Measurements from ENCODE around the gene DUSP23.

Gene DUSP23

GRCh38 chr1:159780583-159781582, at the start of gene DUSP23:
TSS of gene DUSP23 (plus strand) at chr1:159780962. CDS start at chr1:159781101, 139 bp downstream.
- Mint-ChIP-seq H3K36me3 (no peaks in the 10 kb centered on the region), H3K27ac (peak within 1 kb of the TSS; percentile 65), H3K9me3 (no peaks in the 10 kb centered on the region), H3K4me3 (peak within 1 kb of the TSS; percentile 85), H3K4me1 (peaks cover 16% of the 10 kb centered on the region), H3K27me3 (no peaks in the 10 kb centered on the region)
- DNase-seq (ENCODE audit: low spot score in 2 of 2) (peak; percentile 88 to 95), ATAC-seq (ENCODE audit: low read depth) (peak; percentile 95)

GRCh38 chr1:159737238-159737916, 43.4 kb upstream of the DUSP23 start:
- Mint-ChIP-seq H3K36me3 (no peaks in the 10 kb centered on the region), H3K27me3 (peaks cover 3% of the 10 kb centered on the region), H3K4me3 (no peak overlapping the region), H3K9me3 (peaks cover 2% of the 10 kb centered on the region), H3K27ac (no peak overlapping the region), H3K4me1 (no peaks in the 10 kb centered on the region)
- DNase-seq (ENCODE audit: low spot score in 2 of 2) (no peak), ATAC-seq (ENCODE audit: low read depth) (no peak)

GRCh38 chr1:159743651-159744410, 36.9 kb upstream of the DUSP23 start:
- Mint-ChIP-seq H3K27ac (no peak overlapping the region), H3K9me3 (peaks cover 2% of the 10 kb centered on the region), H3K36me3 (no peaks in the 10 kb centered on the region), H3K4me3 (no peak overlapping the region), H3K27me3 (peaks cover 10% of the 10 kb centered on the region), H3K4me1 (no peaks in the 10 kb centered on the region)
- ATAC-seq (ENCODE audit: low read depth) (no peak), DNase-seq (ENCODE audit: low spot score in 2 of 2) (no peak)

- Mint-ChIP-seq H3K4me3 (no peak overlapping the region), H3K9me3 (no peaks in the 10 kb centered on the region), H3K27me3 (peaks cover 13% of the 10 kb centered on the region), H3K27ac (no peak overlapping the region), H3K4me1 (no peaks in the 10 kb centered on the region), H3K36me3 (no peaks in the 10 kb centered on the region)
- ATAC-seq (ENCODE audit: low read depth) (no peak), DNase-seq (ENCODE audit: low spot score in 2 of 2) (no peak)
These were observed 34.1 kb upstream of the DUSP23 start for GRCh38 chr1:159746666-159747065.

GRCh38 chr1:159748370-159748769, 32.4 kb upstream of the DUSP23 start:
- Mint-ChIP-seq H3K4me1 (no peaks in the 10 kb centered on the region), H3K27me3 (peaks cover 13% of the 10 kb centered on the region), H3K4me3 (no peak overlapping the region), H3K9me3 (no peaks in the 10 kb centered on the region), H3K27ac (no peak overlapping the region), H3K36me3 (no peaks in the 10 kb centered on the region)
- ATAC-seq (ENCODE audit: low read depth) (no peak), DNase-seq (ENCODE audit: low spot score in 2 of 2) (no peak)

- Mint-ChIP-seq H3K27ac (no peak overlapping the region), H3K27me3 (peaks cover 8% of the 10 kb centered on the region), H3K9me3 (no peaks in the 10 kb centered on the region), H3K4me3 (no peak overlapping the region), H3K4me1 (no peaks in the 10 kb centered on the region), H3K36me3 (no peaks in the 10 kb centered on the region)
- ATAC-seq (ENCODE audit: low read depth) (no peak), DNase-seq (ENCODE audit: low spot score in 2 of 2) (no peak)
These were observed 31.1 kb upstream of the DUSP23 start for GRCh38 chr1:159749630-159750029.

- ATAC-seq (ENCODE audit: low read depth) = no peak
- Mint-ChIP-seq H3K4me1 (no peaks in the 10 kb centered on the region), H3K9me3 (no peaks in the 10 kb centered on the region), H3K36me3 (no peaks in the 10 kb centered on the region), H3K27me3 (peaks cover 8% of the 10 kb centered on the region), H3K4me3 (no peak overlapping the region), H3K27ac (no peak overlapping the region)
- no peak for DNase-seq (ENCODE audit: low spot score in 2 of 2)
These were observed 30.1 kb upstream of the DUSP23 start for GRCh38 chr1:159750621-159751020.

GRCh38 chr1:159751031-159751430, 29.7 kb upstream of the DUSP23 start:
- no peaks in the 10 kb centered on the region for H3K4me1 Mint-ChIP-seq
- peaks cover 8% of the 10 kb centered on the region for H3K27me3 Mint-ChIP-seq
- no peak overlapping the region for H3K27ac Mint-ChIP-seq
- no peaks in the 10 kb centered on the region for H3K36me3 Mint-ChIP-seq
- no peaks in the 10 kb centered on the region for H3K9me3 Mint-ChIP-seq
- H3K4me3 Mint-ChIP-seq = no peak overlapping the region
- no peak for DNase-seq (ENCODE audit: low spot score in 2 of 2)
- ATAC-seq (ENCODE audit: low read depth) = no peak

- DNase-seq (ENCODE audit: low spot score in 2 of 2) (no peak), ATAC-seq (ENCODE audit: low read depth) (no peak)
- Mint-ChIP-seq H3K9me3 (no peaks in the 10 kb centered on the region), H3K27me3 (peaks cover 10% of the 10 kb centered on the region), H3K4me3 (no peak overlapping the region), H3K36me3 (no peaks in the 10 kb centered on the region), H3K27ac (no peak overlapping the region), H3K4me1 (no peaks in the 10 kb centered on the region)
These were observed 28.6 kb upstream of the DUSP23 start for GRCh38 chr1:159752135-159752580.

- Mint-ChIP-seq H3K9me3 (no peaks in the 10 kb centered on the region), H3K4me3 (no peak overlapping the region), H3K27ac (no peak overlapping the region), H3K27me3 (peaks cover 10% of the 10 kb centered on the region), H3K36me3 (no peaks in the 10 kb centered on the region), H3K4me1 (no peaks in the 10 kb centered on the region)
- no peak for DNase-seq (ENCODE audit: low spot score in 2 of 2)
- ATAC-seq (ENCODE audit: low read depth) = no peak
These were observed 27.4 kb upstream of the DUSP23 start for GRCh38 chr1:159753386-159753785.

- Mint-ChIP-seq H3K36me3 (no peaks in the 10 kb centered on the region), H3K27ac (no peak overlapping the region), H3K27me3 (peaks cover 10% of the 10 kb centered on the region), H3K9me3 (no peaks in the 10 kb centered on the region), H3K4me3 (no peak overlapping the region), H3K4me1 (no peaks in the 10 kb centered on the region)
- DNase-seq (ENCODE audit: low spot score in 2 of 2) (no peak), ATAC-seq (ENCODE audit: low read depth) (no peak)
These were observed 25.2 kb upstream of the DUSP23 start for GRCh38 chr1:159755451-159756007.

- DNase-seq (ENCODE audit: low spot score in 2 of 2) (no peak), ATAC-seq (ENCODE audit: low read depth) (no peak)
- Mint-ChIP-seq H3K4me1 (no peaks in the 10 kb centered on the region), H3K27ac (no peak overlapping the region), H3K36me3 (no peaks in the 10 kb centered on the region), H3K27me3 (peaks cover 8% of the 10 kb centered on the region), H3K4me3 (no peak overlapping the region), H3K9me3 (no peaks in the 10 kb centered on the region)
These were observed 24.4 kb upstream of the DUSP23 start for GRCh38 chr1:159756397-159756796.

GRCh38 chr1:159763686-159764085, 17.1 kb upstream of the DUSP23 start:
- DNase-seq (ENCODE audit: low spot score in 2 of 2) = no peak
- H3K9me3 Mint-ChIP-seq = no peaks in the 10 kb centered on the region
- no peaks in the 10 kb centered on the region for H3K4me1 Mint-ChIP-seq
- H3K27me3 Mint-ChIP-seq = peaks cover 20% of the 10 kb centered on the region
- no peak for ATAC-seq (ENCODE audit: low read depth)
- no peaks in the 10 kb centered on the region for H3K36me3 Mint-ChIP-seq
- H3K27ac Mint-ChIP-seq = no peak overlapping the region
- H3K4me3 Mint-ChIP-seq = no peak overlapping the region
